Jurkat, Clone E6-1 (cell line): Measurements from ENCODE around the gene S1PR5.
A peak's percentile ranks its signal among the peaks of the same experiment; 100 is the strongest.

Experiments used
- DNase-seq: peaks from one replicate; pipeline ENCODE4 v3.0.0-alpha.2; 2011; ENCODE audit warnings: low read depth, low spot score
- H3K4me3 ChIP-seq: 2 replicates; pipeline ENCODE4 v1.5.1; 2011; ENCODE audit warnings: mild to moderate bottlenecking, low read length, control low read depth, moderate library complexity

Gene S1PR5

DNA sequence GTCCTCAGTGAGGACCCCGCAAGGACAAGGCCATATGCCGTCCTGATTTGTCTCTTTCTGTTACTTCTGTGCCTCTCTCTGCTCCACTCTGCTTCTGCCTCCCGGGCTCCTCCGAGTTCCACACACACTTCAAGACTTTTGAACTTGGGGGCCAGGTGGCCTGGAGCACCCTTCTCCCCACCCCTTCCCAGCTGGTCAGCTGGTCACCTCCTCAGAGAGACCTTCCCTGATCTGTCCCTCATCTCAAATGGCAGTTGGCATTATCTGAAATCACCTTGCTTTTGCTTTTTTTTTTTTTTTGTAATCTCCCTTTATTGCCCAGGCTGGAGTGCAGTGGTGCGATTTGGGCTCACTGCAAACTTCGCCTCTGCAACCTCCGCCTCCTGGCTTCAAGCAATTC is 2.2 kb upstream of the S1PR5 start:
- no peak for DNase-seq
- no peak overlapping the region for H3K4me3 ChIP-seq

DNA sequence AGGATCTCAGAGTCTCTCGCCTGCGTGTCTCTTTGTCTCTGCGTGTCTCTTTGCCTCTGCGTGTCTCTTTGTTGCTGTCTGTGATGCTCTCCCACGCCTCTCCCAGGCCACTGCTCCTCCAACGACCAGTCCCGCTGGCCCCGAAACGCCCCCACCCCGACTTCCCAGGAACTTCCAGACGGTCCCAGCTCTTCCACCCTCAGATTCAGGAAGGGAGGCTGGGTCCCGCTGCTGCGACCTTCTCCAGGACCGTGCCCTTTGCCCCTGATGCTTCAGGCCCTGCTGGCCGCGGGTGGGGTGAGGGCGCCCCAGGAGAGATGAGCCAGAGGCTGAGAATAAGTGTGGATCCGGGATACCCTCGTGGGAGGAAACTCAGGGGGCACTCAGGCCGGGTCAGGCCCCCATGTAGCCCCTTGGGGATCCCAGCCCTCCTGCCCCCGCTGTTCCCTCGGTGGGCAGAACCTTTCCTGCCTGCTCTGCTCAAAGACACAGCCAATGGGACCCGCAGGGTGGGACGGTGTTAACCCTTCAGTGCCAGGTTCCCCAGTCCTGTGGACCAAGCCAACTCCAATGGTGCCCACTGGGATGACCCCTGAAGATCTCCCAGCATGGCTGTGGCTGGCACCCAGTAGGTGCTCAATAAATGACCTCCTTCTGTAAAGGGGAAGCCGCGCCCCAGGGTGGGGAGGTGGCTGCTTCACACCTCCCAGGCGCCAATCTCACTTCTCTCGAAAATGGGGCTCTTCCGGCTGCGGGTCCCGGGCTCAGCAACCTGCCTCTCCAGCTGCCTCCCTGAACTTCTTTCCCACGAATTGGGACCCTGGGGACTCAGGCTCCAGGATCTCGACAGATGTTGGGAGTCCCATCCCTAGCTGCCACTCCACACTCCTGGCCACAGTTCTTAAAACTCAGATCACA is 1.5 kb upstream of the S1PR5 start:
- no peak overlapping the region for H3K4me3 ChIP-seq
- no peak for DNase-seq

DNA sequence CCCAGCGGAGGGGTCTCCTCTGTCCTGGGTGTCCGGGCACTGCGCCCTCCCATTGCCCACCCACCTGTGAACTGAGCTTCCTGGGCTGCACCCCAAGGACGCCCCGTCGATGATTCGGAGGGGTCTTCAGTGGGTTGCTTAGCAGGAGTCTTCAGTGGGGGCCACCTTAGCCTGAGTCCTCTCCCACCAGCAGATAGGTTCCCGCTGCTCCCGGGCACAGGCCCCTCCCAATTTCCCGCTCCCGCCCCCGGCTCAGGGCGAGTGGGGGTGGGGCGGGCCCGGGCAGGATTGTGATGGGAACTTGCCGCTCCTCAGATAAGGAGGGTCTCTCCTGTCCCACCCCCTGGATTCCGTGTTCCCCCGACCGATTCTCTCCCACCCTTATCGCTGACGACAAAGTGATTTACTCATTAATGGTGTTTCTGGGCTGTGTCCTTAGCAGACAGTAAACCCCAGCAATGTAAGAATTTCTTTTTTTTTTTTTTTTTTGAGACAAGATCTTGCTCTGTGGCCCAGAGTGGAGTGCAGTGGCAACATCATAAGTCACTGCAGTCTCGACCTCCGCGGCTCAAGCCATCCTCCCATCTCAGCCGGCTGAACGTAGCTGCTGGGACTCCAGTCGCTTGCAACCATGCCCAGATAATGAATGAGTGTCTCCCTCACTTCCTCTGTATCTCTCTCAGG is 655 bp upstream of the S1PR5 start:
- no peak overlapping the region for H3K4me3 ChIP-seq
- no peak for DNase-seq

DNA sequence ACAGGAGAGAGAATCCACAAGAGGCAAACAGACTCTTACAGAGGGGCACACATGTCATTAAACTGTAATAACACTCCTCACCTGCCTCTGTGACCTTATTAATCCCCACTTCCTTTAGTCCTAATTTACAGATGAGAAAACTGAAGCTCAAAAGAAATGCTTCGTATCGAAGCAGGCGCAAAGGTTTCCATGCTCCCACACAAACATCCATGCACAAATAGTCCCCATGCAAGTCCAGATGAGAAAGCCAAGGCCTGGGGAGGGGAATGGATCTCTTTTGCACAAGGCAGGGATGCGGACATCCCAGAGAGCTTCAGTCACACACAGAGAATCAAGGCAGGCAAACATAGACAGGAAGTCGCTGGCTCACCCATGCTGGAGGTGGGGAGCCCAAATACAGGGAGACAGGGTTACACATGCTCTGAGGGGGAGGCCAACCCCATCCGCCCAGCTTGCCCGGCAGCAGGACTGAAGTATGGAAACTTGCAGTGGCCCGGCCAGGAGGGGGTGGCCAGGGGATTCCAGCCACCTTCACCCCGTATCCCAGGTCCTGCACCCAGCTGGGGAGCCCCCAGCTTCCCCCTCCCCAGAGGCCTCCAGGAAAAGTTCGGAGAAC is 468 bp downstream of the S1PR5 start:
- DNase-seq, result no peak
- no peak overlapping the region for H3K4me3 ChIP-seq

DNA sequence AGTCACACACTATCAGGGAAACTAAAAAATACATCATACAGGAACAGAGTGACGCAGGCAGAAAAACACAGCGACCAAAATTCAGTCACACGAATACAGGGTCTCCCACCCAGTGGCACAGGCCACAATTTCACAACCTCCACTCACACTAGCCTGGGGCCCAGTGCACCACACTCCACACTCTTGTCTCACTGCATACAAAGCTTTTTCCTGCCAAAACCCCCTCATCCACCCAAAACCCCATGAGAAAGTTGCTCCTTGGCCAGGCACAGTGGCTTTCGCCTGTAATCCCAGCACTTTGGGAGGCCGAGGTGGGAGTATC is 1.2 kb downstream of the S1PR5 start:
- H3K4me3 ChIP-seq, result no peak overlapping the region
- DNase-seq, result no peak

DNA sequence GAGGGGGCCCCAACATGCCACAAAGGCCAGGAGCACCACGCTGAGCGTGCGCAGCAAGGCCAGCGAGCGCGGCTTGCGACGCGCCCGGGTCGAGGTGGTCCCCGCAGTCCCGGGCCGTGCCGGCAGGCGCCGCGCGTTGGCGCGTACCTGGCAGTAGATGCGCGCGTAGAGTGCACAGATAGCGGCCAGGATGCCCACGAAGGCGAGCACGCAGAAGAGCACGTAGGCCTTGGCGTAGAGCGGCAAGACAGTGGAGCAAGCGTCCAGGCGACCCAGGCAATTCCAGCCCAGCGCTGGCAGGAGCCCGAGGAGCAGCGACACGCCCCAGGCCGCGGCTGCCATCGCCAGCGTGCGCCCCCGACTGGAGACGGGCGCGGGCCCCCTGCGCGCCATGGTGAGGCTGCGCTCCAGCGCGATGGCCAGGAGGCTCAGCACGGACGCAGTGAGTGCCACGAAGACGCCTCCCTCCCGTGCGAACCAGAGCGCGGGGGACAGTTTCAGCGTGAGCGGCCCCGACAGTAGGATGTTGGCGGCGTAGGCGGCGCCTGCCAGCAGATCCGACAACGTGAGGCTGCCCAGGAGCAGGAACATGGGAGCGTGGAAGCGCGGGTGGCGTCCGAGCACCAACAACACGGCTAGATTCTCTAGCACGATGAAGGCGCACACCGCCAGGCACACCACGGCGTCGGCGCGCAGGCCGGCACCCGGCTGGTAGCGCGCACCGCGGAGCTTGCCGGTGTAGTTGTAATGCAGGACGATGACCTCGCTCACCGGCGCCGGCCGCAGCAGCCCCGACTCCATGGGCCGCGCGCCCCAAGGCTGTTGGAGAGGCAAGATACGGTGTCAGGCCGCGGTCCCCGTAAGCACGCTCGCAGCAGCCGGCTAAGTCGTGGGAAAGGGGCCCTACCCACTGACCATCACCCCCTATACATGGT is 2.8 kb downstream of the S1PR5 start:
- peak; percentile 17 for DNase-seq
- H3K4me3 ChIP-seq, result no peak overlapping the region

DNA sequence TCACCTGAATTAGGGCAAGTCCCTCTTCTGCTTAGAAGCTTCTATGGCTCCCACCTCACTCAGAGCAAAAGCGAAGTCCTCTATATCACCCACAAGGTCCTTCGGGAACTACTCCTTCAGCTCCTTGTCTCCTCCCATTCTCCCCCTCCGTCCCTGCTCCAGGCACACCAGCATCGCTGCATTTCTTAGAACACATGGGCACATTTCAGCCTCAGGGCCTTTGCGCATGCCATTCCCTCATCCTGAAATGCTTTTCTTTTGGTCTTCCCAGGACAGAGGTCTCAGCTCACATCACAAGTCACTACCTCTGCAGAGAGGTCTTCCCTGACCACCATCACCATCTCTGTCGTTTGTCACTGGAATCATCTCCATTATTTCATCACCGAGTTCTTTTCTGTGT is 4.0 kb downstream of the S1PR5 start:
- no peak for DNase-seq
- no peak overlapping the region for H3K4me3 ChIP-seq

DNA sequence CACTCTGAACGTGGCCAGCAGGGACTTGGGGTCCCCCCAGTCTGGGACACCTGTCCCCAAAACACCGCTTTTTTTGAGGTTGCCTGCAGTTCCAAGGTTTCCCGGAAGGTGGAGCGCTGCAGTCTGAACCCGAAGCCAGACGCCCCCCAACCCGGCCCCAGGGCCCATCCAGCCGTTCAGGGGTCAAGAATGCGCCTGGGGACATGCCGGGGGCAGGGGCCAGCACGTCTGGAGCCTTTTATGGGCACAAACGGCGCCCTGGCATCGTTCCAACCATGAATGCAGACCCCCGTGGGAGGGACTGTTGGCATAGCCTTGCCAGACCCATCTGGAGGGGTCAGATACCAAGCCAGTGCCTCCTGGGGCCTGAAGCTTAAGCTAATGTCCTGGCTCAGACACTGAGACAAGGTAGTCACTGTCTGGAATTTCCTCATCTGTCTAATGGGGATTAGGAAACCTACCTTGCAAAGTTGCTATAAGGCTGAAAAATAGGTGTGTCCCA is 6.9 kb downstream of the S1PR5 start:
- DNase-seq, result no peak

DNA sequence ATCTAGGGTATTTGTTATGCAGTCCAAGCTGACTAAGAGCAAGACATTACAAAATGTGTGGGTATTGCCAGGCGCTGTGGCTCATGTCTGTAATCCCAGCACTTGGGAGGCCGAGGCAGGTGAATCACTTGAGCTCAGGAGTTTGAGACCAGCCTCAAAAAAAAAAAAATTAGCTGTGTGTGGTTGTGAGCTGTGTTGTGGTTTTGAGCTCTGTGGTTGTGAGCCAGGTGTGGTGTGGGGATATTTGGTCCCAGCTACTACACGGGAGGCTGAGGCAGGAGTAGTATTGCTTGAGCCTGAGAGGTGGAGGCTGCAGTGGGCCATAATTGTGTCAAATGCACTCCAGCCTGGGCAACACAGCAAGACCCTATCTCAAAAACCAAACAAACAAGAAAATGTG is 8.5 kb downstream of the S1PR5 start:
- H3K4me3 ChIP-seq, result no peak overlapping the region
- DNase-seq, result peak; percentile 79

More for the DNA sequence above, 6.9 kb downstream of the S1PR5 start:
- H3K4me3 ChIP-seq, result no peak overlapping the region

DNA sequence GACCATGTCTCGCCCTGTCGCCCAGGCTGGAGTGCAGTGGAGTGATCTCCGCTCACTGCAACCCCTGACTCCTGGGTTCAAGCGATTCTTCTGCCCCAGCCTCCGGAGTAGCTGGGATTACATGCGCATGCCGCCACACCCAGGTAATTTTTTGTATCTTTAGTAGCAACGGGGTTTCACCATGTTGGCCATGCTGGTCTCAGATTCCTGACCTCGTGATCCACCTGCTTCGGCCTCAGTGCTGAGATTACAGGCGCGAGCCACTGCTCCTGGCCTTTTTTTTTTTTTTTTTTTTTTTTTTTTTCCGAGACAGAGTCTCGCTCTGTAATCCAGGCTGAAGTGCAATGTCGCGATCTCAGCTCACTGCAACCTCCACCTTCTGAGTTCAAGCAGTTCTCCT is 9.2 kb downstream of the S1PR5 start:
- no peak overlapping the region for H3K4me3 ChIP-seq
- no peak for DNase-seq

DNA sequence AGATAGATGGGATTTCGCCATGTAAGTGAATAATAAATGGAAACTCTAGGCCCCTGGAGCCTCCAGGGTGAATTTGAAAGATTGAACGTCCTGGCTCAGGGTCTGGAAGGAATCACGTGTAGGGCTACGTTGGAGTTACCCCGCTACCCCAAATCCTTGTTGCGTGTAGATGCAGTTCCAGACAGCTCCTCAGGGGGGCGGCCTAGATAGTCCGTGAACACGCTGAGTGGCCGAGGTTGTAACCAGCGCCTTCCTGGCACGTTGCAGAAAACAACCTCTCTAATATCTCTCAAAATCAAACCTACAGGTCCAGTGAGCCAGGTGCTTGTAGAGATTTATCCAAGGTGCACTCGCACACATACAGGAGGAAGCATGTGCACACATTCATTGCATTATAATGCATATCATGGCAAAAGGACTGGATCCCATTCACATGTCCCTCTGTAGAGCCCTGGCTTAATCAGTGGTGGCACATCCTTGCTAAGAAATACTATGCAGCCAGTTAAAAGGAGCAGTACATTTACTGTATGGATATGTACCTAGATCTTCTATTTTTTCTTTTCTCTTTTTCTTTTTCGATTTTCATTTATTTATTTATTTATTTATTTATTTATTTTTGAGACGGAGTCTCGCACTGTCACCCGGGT is 11.5 kb downstream of the S1PR5 start:
- DNase-seq, result peak; percentile 79
- H3K4me3 ChIP-seq, result no peak overlapping the region

DNA sequence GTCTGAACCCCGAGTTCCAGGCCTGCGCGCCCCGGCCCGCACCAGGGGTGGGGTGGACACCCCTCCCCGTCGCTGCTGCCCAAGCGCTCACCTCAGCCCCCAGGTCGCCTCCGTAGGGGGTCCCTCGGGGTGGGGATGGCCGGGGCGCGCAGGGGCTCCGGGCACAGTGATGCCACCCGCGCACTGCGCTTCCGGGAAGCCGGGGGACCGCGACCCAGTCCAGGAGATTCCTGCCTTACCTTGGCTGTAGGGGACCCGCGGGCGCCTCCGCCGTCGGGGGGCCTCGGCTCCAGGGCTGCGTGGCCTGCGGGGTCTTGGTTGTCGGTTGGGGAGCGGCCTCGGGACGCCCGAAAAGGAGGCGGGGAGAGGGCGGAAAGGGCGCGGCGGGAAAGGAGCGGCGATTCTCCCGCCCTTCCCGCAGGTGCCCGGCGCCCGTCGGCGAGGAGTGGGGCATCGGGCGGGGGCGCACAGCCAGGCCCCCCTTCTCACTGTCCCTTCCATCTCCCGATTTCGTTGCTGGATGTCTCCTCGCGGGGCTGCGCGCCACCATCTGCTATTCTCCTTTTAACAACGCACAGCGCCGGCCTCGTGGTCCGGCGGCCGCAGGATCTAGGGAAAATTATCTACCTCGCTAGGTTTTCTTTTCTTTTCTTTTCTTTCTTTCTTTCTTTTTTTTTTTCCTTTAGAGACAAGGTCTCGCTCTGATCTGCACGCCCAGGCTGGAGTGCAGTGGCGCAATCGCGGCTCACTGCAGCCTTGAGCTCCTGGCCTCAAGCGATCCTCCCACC is 14.1 kb downstream of the S1PR5 start, which contains the start of gene KEAP1:
Gene KEAP1 (minus strand): TSS at position 355 of the 788 bp plus-strand sequence. CDS start 3,323 bp downstream, outside the sequence.
- no peak for DNase-seq
- H3K4me3 ChIP-seq, result peak within 1 kb of the TSS; percentile 94

DNA sequence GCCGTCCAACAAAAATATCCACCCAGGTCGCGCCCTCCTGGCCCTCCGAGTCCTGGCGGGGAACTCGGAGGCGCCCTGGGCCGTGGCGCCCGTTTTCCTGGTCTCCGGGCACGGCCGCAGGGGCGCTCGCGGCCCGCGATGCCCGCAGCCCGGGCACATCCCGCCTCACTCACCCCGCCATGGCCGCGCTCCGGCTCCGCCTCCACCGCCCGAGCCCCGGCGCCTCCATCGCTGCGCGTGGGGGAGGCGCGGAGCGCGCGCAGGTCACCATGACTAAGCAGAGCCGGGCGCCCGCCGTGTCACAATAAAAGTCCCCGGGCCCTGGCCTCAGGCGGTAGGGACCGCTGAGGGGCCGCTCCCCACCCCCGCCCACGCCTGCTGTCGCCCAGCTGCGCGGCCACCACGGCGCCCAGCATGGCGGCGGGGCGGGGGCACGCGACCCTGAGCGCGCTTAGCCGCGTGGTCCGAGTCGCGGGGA is 14.7 kb downstream of the S1PR5 start:
- peak; percentile 88 for DNase-seq

DNA sequence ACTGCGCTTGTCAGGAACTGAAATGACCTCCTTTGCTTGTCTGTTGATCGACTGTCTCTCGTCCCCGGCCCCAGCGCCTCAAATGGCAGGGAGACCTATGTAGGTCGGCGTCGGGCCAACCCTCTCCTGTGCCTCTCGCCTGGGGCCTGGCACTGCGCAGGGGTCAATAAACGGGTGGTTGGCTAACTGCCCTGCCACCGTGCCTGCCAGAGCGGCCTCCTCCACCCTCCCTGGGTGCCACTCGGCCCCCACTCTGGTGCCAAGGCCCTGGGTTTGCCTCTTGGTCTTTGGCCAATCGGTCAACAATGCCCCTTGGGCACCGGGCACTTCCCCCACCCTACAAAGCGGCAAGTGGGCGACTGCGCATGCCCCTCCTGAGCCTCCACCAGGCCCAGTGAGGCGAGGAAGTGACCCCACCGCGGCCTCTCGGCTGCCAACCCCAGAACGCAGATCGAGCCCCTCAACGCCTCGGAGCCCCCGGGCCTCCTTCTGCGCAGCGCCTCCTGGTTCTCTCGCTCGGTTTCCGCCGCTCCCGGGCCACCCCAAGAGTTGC is 15.2 kb downstream of the S1PR5 start:
- no peak for DNase-seq
- peak overlapping the region; percentile 94 for H3K4me3 ChIP-seq

More for the DNA sequence above, 14.7 kb downstream of the S1PR5 start:
- H3K4me3 ChIP-seq, result peak overlapping the region; percentile 94

DNA sequence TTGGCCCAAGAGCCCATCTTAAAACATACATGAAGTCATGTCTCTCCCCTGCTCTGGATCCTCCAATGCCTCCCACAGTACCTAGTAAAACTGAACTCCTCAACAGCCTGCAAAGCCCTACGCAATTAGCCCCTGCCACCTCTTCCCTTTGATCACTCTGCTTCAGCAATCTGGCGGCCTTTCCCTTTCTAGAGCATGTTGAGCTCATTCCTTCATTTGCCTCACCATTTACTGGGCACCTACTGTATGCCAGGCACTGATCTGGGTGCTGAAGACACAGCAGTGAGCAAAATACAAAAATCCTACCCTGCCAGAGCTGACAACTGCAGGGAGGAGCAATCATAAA is 17.0 kb downstream of the S1PR5 start:
- no peak for DNase-seq
- H3K4me3 ChIP-seq, result no peak overlapping the region

DNA sequence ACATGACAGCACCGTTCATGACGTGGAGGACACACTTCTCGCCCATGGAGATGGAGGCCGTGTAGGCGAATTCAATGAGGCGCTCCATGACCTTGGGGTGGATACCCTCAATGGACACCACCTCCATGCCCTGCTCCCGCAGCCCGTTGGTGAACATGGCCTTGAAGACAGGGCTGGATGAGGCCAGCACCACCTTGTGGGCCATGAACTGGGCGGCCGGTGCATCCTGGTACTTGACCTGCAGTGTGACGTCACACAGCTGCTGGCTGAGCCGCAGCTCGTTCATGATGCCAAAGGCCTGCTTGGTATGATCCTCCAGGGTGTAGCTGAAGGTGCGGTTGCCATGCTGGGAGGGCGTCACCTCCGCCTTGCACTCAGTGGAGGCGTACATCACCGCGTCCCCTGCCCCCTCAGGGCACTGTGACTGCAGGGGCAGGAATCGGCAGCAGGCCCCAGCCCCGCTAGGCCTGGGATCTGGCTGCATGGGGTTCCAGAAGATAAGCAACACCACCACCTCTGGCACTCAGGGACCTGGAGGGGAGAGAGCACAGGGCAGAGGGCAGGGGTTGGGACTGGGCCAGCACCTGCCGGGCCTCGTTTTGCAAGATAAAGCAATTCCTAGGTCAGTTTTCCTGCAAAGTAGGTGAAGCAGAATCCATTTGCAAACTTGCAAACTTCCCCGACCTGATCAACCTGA is 17.5 kb downstream of the S1PR5 start:
- DNase-seq, result no peak
- H3K4me3 ChIP-seq, result no peak overlapping the region

DNA sequence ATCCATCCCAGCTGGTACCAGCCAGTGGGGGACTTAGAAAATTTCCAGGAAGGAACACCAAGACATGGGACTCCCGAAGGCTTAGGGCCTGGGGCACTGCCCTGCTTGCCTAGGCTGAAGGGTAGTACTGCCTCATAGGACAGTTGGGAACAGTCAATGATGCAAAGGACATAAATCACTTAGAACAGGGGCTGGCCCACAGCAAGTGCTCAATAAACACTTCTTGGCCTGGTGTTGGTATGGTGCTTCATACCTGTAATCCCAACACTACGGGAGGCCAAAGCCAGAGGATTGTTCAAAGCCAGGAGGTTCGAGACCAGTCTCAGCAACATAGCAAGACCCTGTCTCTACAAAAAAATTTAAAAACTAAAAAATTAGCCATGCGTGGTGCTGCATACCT is 19.9 kb downstream of the S1PR5 start:
- DNase-seq, result no peak

More for the DNA sequence above, 19.9 kb downstream of the S1PR5 start:
- no peak overlapping the region for H3K4me3 ChIP-seq
